T47D (cell line): ENCODE measurements around the gene CCDC61.

ENCODE experiments used
- DNase-seq, 2 experiments: peaks; one replicate each; pipeline versions ENCODE4 v3.0.0 to v3.0.0-alpha.2; 2011 to 2012; ENCODE audit warnings: low read depth in 1 of 2, low spot score in 1 of 2
- JUND ChIP-seq: IDR thresholded peaks from 2 replicates; pipeline ENCODE4 v1.6.1; 2012; ENCODE audit warnings: low read depth
- in situ Hi-C: cut with HindIII; loops from 2 replicates; pipeline ENCODE4 v1.10.0; 2016; ENCODE audit warnings: low sequenced_read_pairs, low pct_unique_long_range_greater_than_20kb

Gene CCDC61

DNA sequence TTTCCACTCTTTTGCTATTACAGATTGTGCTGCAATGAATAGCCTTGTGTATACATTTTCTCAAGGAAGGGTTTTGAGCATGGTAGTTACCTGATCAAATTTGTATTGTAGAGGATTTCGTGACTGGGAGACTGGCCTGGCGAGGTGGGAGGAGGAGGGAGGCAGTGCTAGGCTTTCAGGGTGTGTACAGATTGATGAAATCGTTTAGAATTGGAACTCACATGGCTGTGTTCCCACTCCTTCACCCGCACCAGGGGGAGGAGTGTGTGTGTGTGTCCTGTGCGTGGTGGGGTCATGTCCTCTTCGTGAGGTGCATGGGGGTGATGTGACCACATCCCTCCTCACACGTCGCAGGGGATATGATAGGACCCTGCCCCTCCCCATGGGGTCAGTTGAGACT is 19.3 kb downstream of the CCDC61 start:
- no peak for TF ChIP-seq JUND
- peak in 1 of 2 experiments; percentile 52 for DNase-seq
- in situ Hi-C loops = no loop called here

GRCh38 chr19:46014941-46015686 is 19.8 kb downstream of the CCDC61 start:
- no peak for TF ChIP-seq JUND
- DNase-seq = peak; percentile 65 to 90
- in situ Hi-C loops = no loop called here

GRCh38 chr19:46015687-46016425 is 20.6 kb downstream of the CCDC61 start:
- no peak for TF ChIP-seq JUND
- no peak for DNase-seq
- in situ Hi-C loops = no loop called here

- in situ Hi-C loops = no loop called here
- DNase-seq = peak; percentile 74 to 90
- no peak for TF ChIP-seq JUND
These were observed 21.3 kb downstream of the CCDC61 start for GRCh38 chr19:46016426-46017094.

DNA sequence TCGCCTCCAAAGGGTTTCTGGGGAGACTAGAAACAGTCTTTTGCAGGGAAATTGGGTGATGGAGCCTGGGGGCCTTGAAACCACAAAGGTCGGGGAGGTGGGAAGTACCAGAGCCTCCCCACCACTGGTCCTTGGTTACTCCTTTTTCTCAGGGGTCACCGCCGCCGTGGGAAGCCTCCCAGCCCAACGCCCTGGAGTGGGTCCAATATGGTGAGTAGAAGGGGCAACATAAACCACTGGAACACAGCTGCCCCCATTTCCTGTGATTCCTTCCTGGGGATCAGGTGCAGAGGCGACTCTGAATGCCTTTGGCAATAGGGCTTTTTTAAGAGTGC is 21.8 kb downstream of the CCDC61 start:
- in situ Hi-C loops = no loop called here
- TF ChIP-seq JUND = no peak
- DNase-seq = no peak

- DNase-seq = no peak
- TF ChIP-seq JUND = no peak
- in situ Hi-C loops = no loop called here
These were observed 22.8 kb downstream of the CCDC61 start for GRCh38 chr19:46017874-46018675.

DNA sequence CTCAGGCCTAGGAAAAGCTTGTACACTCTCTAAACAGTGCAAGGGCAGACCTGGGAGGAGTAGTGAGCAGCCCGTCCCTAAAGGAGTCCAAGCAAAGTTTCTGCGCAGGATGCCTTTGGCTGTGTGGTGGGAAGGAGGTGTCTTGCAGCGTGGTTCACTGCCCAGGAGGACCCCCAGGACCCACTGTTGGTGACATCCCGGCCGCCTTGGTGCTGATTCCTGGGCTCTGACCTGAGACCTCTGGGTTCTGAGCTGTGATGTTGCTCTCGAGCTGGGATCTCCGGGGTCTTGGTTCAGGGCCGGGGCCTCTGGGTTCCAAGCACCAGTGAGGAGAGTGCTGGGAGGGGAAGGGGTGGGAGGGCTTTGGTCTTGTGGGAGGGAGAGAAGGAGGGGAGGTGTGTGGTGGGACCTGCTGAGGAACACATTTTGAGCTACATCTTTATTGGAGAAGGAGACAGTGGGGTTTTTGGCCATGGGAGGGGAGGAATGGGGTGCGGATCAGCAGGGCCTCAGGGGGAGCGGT is 23.5 kb downstream of the CCDC61 start:
- TF ChIP-seq JUND = no peak
- DNase-seq = no peak
- in situ Hi-C loops = no loop called here

DNA sequence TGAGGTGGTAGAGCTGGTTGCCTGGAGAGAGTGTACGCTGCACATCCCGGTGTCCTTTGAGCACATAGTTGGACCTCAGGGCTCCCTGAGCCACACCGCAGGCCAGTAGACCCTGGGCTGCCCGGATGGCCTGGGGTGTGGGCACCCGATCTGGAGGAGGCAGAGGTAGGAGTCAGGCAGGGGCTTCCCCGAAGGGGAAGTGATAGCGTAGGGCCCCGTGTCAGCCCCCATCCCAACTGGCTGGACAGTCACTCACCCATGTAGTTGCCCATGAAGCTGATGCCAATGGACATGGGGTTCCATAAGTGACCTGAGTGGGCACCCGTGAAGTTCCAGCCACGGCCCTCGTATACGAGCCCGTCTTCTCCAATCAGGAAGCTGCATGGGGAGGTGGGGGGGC is 24.0 kb downstream of the CCDC61 start:
- in situ Hi-C loops = no loop called here
- DNase-seq = no peak
- no peak for TF ChIP-seq JUND

- no peak for TF ChIP-seq JUND
- no peak for DNase-seq
- in situ Hi-C loops = no loop called here
These were observed 25.5 kb downstream of the CCDC61 start for GRCh38 chr19:46020819-46021125.

DNA sequence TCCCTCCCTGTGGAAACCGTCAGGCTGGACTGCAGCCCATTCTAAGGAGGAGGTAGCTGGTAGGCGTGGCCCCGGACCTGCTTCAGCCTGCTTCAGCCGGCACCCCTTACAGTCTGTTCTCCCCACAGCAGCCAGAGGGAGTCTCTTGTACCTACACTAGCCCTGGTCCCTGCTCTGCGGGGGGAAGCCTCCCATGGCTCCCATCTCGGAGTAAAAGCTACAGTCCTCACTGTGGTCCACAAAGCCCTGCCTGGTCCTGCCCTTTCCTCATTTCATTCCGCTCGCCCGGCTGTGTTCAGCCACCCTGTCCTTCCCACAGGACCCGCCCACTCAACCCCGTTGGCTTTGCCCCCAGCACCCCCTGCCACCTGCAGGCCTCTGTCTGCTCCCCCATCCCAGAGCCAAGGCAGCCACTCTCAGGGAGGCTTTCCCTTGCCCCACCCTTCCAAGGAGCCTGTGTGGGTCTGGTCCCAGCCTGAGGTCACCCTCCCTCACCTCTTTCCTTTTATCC is 26.3 kb downstream of the CCDC61 start:
- in situ Hi-C loops = no loop called here
- no peak for TF ChIP-seq JUND
- DNase-seq = peak in 1 of 2 experiments; percentile 33

DNA sequence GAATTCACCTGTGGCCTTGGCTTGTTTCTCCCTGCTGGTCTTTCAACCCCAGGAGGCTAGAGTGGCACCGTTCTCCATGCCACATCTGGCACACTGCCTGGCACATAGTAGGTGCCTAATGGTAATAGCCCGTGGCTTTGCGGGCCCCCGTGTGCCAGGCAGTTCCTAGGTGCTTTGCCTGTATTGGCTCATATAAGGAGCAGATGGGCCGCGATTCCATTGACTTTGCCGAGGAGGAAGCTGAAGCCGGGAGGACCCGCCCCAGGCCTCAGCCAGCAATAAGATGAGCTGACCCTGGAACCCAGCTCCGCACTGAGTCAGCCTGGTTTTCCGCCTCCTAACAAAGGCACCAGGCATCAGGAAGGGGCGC is 26.8 kb downstream of the CCDC61 start:
- DNase-seq = no peak
- in situ Hi-C loops = no loop called here
- TF ChIP-seq JUND = no peak
